Natural killer cell (primary cell): ENCODE measurements around the gene MAST4. TPM values are rescaled to one million over a fixed set of nuclear protein-coding genes. Genes with fewer than 3 reads are reported as not detected.

Experiments
- ATAC-seq, 3 donors: fragments of 150-1000 bp in 2 of 3; fragments of 200-7000 bp in 1 of 3; cut with Tn5 transposase; 1 replicate in 1 of 3; 2 replicates in 2 of 3; pipeline ENCODE4 v1.10.0; 2021; ENCODE audit warnings: mild to moderate bottlenecking in 2 of 3, moderate library complexity in 2 of 3
- DNase-seq, 2 donors: peaks; one replicate each; pipeline versions ENCODE4 v3.0.0 to v3.0.0-alpha.2; 2013 to 2021; ENCODE audit warnings: mixed read lengths in 1 of 2
- H3K27ac ChIP-seq: one replicate; pipeline ENCODE4 v1.5.1; 2013; ENCODE audit warnings: mild to moderate bottlenecking, low read length
- H3K27me3 ChIP-seq: one replicate; pipeline ENCODE4 v1.6.1; 2013; ENCODE audit warnings: low read length; ENCODE audit not compliant: control insufficient read depth, insufficient read depth
- H3K36me3 ChIP-seq: one replicate; pipeline ENCODE4 v1.6.1; 2013; ENCODE audit warnings: low read length; ENCODE audit not compliant: control insufficient read depth, insufficient read depth
- H3K4me1 ChIP-seq: one replicate; pipeline ENCODE4 v1.6.1; 2013; ENCODE audit warnings: low read length; ENCODE audit not compliant: control insufficient read depth, insufficient read depth
- H3K4me3 ChIP-seq: one replicate; pipeline ENCODE4 v1.5.1; 2013; ENCODE audit warnings: low read length
- H3K9me3 ChIP-seq: one replicate; pipeline ENCODE4 v1.6.1; 2013; ENCODE audit warnings: low read length; ENCODE audit not compliant: control insufficient read depth, insufficient read depth
- H3K27ac Mint-ChIP-seq, 2 donors: one replicate each; pipeline ENCODE4 v1.8.0; 2022; ENCODE audit warnings: mild to moderate bottlenecking in 2 of 2, mixed read lengths in 2 of 2, moderate library complexity in 1 of 2
- H3K27me3 Mint-ChIP-seq, 2 donors: one replicate each; pipeline ENCODE4 v1.8.0; 2022; ENCODE audit warnings: low read depth in 2 of 2, mixed read lengths in 2 of 2
- H3K36me3 Mint-ChIP-seq: one replicate; pipeline ENCODE4 v1.8.0; 2022; ENCODE audit warnings: mixed read lengths
- H3K4me1 Mint-ChIP-seq, 2 donors: one replicate each; pipeline ENCODE4 v1.8.0; 2022; ENCODE audit warnings: mixed read lengths in 2 of 2
- H3K4me3 Mint-ChIP-seq: one replicate; pipeline ENCODE4 v1.8.0; 2022; ENCODE audit warnings: mild to moderate bottlenecking, moderate library complexity, mixed read lengths
- H3K9me3 Mint-ChIP-seq, 2 donors: one replicate each; pipeline ENCODE4 v1.8.0; 2022; ENCODE audit warnings: mixed read lengths in 2 of 2
- CTCF ChIP-seq: fragments of 200-600 bp; IDR thresholded peaks from one replicate; pipeline ENCODE4 v1.8.0; 2022; ENCODE audit warnings: antibody characterized with exemption
- WGBS: methylation state at CpG from one replicate; pipeline ENCODE4 v1.1.7; 2013; ENCODE audit warnings: missing lambda C conversion rate; ENCODE audit not compliant: insufficient coverage; 5-methylcytosine and 5-hydroxymethylcytosine counted together
- intact Hi-C: fragments of 100-400 bp; cut with micrococcal nuclease; formaldehyde crosslinking; loops from one replicate; pipeline ENCODE4 v1.14.2; 2022
- total RNA-seq, 4 donors: library from RNA; stranded (reverse); fragments of 120-200 nt in 1 of 4; gene quantifications; one replicate each; pipeline versions ENCODE4 v1.2.3 to v1.2.4, GENCODE V29; 2013 to 2022

Gene MAST4
- total RNA-seq, 3 donors from 2014 or later (not counting 1 experiment from before 2014, with no cell fraction given) = 6.5 to 14.1 (median 12.7) TPM

DNA sequence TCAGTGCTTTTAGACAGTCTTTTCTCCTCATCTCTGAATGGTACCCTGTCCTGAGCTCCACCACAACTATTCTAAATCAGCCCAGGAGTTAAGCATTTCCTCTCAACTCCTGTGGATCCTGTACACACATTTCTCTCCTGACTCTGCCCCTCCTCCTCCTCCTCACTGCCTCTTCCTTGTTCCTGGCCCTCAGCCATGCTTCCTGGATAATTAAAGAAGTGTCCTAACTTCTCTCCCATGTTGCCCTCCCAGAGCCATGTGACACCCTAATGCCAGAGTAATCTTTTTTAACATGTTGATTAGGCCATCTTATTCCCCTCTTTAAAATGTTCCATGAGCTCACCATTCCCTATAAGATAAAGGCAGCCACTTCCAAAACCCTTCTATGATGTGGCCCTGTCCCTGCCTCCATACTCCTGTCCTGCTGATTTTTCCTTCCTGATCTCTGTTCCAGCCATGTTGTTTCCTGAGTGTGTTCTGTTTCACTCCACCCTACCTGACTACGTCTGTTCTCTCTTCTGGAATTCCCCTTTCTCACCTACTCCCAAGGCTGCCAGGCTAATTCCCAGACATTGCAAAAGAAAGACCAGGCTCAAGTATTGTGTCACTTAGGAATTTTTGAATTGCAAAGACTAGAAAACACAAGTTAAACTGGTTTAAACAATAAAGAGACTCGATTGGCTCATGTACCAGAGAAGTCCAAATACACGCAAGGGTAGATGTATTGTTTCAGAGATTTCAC is 295.2 kb downstream of the MAST4 start:
- 85% methylated on average over 3 of the region's 3 CpGs for WGBS
- intact Hi-C loops = no loop called here

GRCh38 chr5:66892716-66893115 is 296.5 kb downstream of the MAST4 start:
- no peak overlapping the region for H3K27ac ChIP-seq
- WGBS = 83% methylated on average over 1 of the region's 3 CpGs
- Mint-ChIP-seq H3K4me1 (peaks cover 0 to 6% of the 10 kb centered on the region in 2 donors), H3K27ac (no peak overlapping the region), H3K4me3 (no peak overlapping the region), H3K9me3 (no peaks in the 10 kb centered on the region), H3K27me3 (peaks cover 4 to 19% of the 10 kb centered on the region in 2 donors), H3K36me3 (no peaks in the 10 kb centered on the region)
- no peaks in the 10 kb centered on the region for H3K27me3 ChIP-seq
- ATAC-seq = peak in 1 of 3 donors; percentile 48
- no peaks in the 10 kb centered on the region for H3K4me1 ChIP-seq
- intact Hi-C loops = no loop called here
- no peaks in the 10 kb centered on the region for H3K9me3 ChIP-seq
- no peak for TF ChIP-seq CTCF
- H3K36me3 ChIP-seq = no peaks in the 10 kb centered on the region
- no peak overlapping the region for H3K4me3 ChIP-seq
- no peak for DNase-seq

More for the DNA sequence above, 295.2 kb downstream of the MAST4 start:
- Histone ChIP-seq H3K4me1 (no peaks in the 10 kb centered on the region), H3K4me3 (no peak overlapping the region), H3K36me3 (no peaks in the 10 kb centered on the region), H3K9me3 (no peaks in the 10 kb centered on the region), H3K27ac (no peak overlapping the region), H3K27me3 (no peaks in the 10 kb centered on the region)
- ATAC-seq (no peak), DNase-seq (no peak)
- Mint-ChIP-seq H3K27ac (no peak overlapping the region), H3K4me3 (no peak overlapping the region), H3K9me3 (no peaks in the 10 kb centered on the region), H3K27me3 (peaks cover 4 to 19% of the 10 kb centered on the region in 2 donors), H3K4me1 (peaks cover 0 to 6% of the 10 kb centered on the region in 2 donors), H3K36me3 (no peaks in the 10 kb centered on the region)
- TF ChIP-seq CTCF = no peak

DNA sequence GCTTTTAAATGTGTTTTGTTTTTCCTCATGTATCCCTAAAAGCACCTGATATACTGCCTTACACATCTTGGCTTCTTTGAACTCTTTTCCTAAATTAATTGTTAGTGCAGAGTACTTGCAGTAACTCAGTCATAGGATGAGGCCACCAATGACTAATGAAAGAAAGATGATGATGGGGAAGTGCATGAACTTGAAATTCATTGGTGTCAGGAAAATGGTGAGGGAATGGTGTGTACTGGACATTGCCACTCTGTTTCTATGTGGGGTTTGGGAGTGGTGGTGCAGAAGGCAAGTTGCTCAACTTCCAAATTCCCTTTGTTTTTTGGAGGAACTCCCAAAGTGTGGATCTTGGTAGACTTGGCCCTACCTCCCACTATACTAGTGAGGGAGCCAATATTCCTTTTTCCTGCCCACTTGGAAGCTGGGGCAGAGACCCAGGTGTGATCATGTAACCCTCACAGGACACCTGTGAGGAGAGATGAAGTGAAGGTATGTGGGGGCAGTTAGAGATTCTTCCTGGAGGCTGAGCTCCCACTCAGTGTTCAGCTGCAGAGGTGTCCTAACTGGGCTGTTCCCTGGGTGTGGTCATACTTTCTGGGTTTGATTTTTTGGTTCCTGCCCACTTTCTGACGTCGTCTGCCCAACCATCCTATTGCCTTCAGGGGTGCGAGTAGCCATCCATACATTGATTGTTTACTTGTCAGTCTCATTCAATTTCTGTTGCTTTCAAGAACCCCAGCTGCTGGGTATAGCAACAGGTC is 298.5 kb downstream of the MAST4 start:
- H3K27me3 ChIP-seq = no peaks in the 10 kb centered on the region
- intact Hi-C loops = no loop called here
- H3K4me3 ChIP-seq = no peak overlapping the region
- H3K9me3 ChIP-seq = no peaks in the 10 kb centered on the region
- Mint-ChIP-seq H3K4me1 (no peaks in the 10 kb centered on the region), H3K27me3 (peaks cover 6 to 19% of the 10 kb centered on the region in 2 donors), H3K9me3 (no peaks in the 10 kb centered on the region), H3K36me3 (no peaks in the 10 kb centered on the region), H3K27ac (no peak overlapping the region), H3K4me3 (no peak overlapping the region)
- ATAC-seq = no peak
- no peak overlapping the region for H3K27ac ChIP-seq
- no peak for TF ChIP-seq CTCF
- WGBS = 98% methylated on average over 3 of the region's 3 CpGs
- no peaks in the 10 kb centered on the region for H3K36me3 ChIP-seq
- H3K4me1 ChIP-seq = no peaks in the 10 kb centered on the region
- no peak for DNase-seq
